HG03469 (cell line): ENCODE measurements around the gene ZNF296.
"Not testable (repeated sequence)": the region's sequence is repeated elsewhere in the genome, so short reads cannot be mapped to it uniquely, and the experiment has no call there.

Source experiments
- ATAC-seq: cut with Tn5 transposase; IDR thresholded peaks from one replicate; pipeline ENCODE4 v1.9.1; 2021; ENCODE audit warnings: mild to moderate bottlenecking, moderate library complexity, moderate number of reproducible peaks; ENCODE audit not compliant: unreplicated experiment

ZNF296 gene

GRCh38 chr19:45076029-45076850, at the start of gene ZNF296:
Gene ZNF296, minus strand, starts transcription at chr19:45076478. Its CDS starts 105 bp downstream, at chr19:45076373.
- peak; percentile 27 for ATAC-seq

- no peak for ATAC-seq
These were observed 49.1 kb upstream of the ZNF296 start for GRCh38 chr19:45125360-45125759.

- ATAC-seq: no peak
These were observed 47.7 kb upstream of the ZNF296 start for GRCh38 chr19:45124021-45124420.

GRCh38 chr19:45123440-45123850, 47.2 kb upstream of the ZNF296 start:
- ATAC-seq: no peak

- ATAC-seq: no peak
These were observed 46.6 kb upstream of the ZNF296 start for GRCh38 chr19:45122832-45123231.

- ATAC-seq: no peak
These were observed 45.6 kb upstream of the ZNF296 start for GRCh38 chr19:45121827-45122345.

- ATAC-seq: no peak
These were observed 43.3 kb upstream of the ZNF296 start for GRCh38 chr19:45119582-45119981.

- ATAC-seq: not testable (repeated sequence)
These were observed 42.5 kb upstream of the ZNF296 start for GRCh38 chr19:45118591-45119355.

GRCh38 chr19:45118106-45118505, 41.8 kb upstream of the ZNF296 start:
- ATAC-seq: no peak

- no peak for ATAC-seq
These were observed 41.4 kb upstream of the ZNF296 start for GRCh38 chr19:45117671-45118070.

GRCh38 chr19:45117167-45117594, 40.9 kb upstream of the ZNF296 start:
- ATAC-seq: no peak

GRCh38 chr19:45115809-45116615, 39.7 kb upstream of the ZNF296 start:
- ATAC-seq: no peak

GRCh38 chr19:45114116-45114515, 37.8 kb upstream of the ZNF296 start:
- ATAC-seq: no peak

- no peak for ATAC-seq
These were observed 37.4 kb upstream of the ZNF296 start for GRCh38 chr19:45113628-45114027.

- no peak for ATAC-seq
These were observed 36.0 kb upstream of the ZNF296 start for GRCh38 chr19:45112111-45112827.

GRCh38 chr19:45110851-45111266, 34.6 kb upstream of the ZNF296 start:
- no peak for ATAC-seq

- ATAC-seq: no peak
These were observed 31.4 kb upstream of the ZNF296 start for GRCh38 chr19:45107621-45108150.

- ATAC-seq: not testable (repeated sequence)
These were observed 30.1 kb upstream of the ZNF296 start for GRCh38 chr19:45106363-45106762.

GRCh38 chr19:45104658-45105349, 28.5 kb upstream of the ZNF296 start:
- no peak for ATAC-seq
